Measurements from ENCODE around the gene TEX2. TPM values are rescaled to one million over a fixed set of nuclear protein-coding genes. Genes with fewer than 3 reads are reported as not detected.

TEX2 gene
- total RNA-seq, 1 experiment from 2014 or later = 20.2 TPM

DNA sequence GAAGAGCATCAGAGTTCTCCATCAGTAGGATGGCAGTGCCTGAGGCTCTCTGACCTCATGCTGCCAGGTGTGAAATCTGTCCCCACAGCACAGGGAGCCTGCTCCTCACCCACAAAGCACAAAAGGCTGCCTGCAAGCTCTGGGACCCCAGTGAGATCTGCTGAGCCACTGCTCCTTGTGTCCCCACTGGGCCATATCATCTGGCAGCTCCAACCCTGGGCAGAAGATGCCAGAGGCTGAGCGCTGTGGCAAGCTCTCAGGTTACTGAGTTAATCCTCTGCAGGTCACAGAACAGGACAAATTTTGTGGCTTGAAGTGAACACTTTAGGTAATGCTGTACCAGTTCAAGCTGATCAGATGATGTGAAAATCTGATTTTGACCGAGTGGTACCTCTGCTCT, 106.4 kb downstream of the TEX2 start:
- CTCF ChIA-PET = no interaction called here
- Histone ChIP-seq H3K36me3 (ENCODE audit: control insufficient read depth, insufficient read depth, low read length) (peaks cover 1% of the 10 kb centered on the region), H3K4me3 (ENCODE audit: low read depth, low read length) (no peak overlapping the region), H3K9me3 (no peaks in the 10 kb centered on the region), H3K27me3 (replicated peaks; ENCODE audit: control insufficient read depth, insufficient read depth, low read length) (no peaks in the 10 kb centered on the region), H3K4me1 (peaks cover 24% of the 10 kb centered on the region)
- BruUV-seq (replicated peaks) = no TSS peak
- peaks cover 12% of the 10 kb centered on the region for H3K36me3 Mint-ChIP-seq (ENCODE audit: insufficient read depth, unreplicated experiment)
- H3K27ac Mint-ChIP-seq (ENCODE audit: unreplicated experiment) = no peak overlapping the region
- TF ChIP-seq, protein P1, sequence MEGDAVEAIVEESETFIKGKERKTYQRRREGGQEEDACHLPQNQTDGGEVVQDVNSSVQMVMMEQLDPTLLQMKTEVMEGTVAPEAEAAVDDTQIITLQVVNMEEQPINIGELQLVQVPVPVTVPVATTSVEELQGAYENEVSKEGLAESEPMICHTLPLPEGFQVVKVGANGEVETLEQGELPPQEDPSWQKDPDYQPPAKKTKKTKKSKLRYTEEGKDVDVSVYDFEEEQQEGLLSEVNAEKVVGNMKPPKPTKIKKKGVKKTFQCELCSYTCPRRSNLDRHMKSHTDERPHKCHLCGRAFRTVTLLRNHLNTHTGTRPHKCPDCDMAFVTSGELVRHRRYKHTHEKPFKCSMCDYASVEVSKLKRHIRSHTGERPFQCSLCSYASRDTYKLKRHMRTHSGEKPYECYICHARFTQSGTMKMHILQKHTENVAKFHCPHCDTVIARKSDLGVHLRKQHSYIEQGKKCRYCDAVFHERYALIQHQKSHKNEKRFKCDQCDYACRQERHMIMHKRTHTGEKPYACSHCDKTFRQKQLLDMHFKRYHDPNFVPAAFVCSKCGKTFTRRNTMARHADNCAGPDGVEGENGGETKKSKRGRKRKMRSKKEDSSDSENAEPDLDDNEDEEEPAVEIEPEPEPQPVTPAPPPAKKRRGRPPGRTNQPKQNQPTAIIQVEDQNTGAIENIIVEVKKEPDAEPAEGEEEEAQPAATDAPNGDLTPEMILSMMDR (IDR thresholded peaks at IDR 0.05; ENCODE audit: insufficient read depth in 1 of 2, low read depth in 1 of 2, low read length in 1 of 2, severe bottlenecking in 1 of 2, unreplicated experiment in 1 of 2) = no peak
- DNase-seq = no peak
- no peaks in the 10 kb centered on the region for H3K9me3 Mint-ChIP-seq (ENCODE audit: unreplicated experiment)
- intact Hi-C loops (cut with micrococcal nuclease; ENCODE audit: unreplicated experiment) = no loop called here
- peaks cover 17% of the 10 kb centered on the region for H3K4me1 Mint-ChIP-seq (ENCODE audit: low read depth, unreplicated experiment)
- H3K4me3 Mint-ChIP-seq (ENCODE audit: unreplicated experiment) = no peak overlapping the region
- H3K27me3 Mint-ChIP-seq (ENCODE audit: insufficient read depth, unreplicated experiment) = no peaks in the 10 kb centered on the region
- POLR2A ChIA-PET = no interaction called here

DNA sequence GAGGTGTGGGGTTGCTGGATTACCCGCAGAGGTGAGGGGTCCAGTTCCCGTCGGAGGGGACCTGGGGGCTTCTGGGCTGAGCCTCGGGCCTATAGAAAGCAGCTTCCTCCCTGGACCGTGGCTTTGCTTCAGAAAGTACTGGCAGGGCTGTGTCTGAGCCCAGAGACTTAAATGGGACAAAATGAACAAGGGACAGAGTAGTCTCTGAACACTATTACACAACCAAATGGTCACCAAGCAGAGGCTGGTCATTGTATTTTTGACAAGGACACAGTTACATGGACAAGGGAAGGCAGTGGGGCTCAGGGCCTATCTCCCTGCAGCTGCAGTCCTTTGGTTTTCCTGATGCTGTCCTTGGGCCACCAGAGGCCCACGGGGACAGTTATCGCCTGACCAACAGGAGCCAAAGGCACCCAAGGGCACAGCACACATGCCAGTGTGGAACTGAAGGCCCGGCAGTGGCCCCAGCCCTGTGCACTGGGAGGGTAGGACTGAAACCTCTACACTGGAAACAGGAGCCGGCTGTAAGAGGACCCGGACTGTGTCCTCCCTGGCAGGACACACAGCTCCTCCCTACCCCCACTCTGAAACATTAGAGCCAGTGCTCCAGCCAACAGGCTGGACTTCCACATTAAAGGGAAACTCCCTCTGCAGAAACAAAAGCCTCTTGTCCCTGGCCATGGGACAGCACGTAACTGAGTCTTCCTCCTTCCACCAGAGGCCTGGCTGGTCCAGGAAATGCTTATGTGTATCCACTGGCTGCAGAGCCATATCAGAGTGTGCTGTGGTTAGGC, 107.1 kb downstream of the TEX2 start:
- Mint-ChIP-seq H3K27ac (ENCODE audit: unreplicated experiment) (no peak overlapping the region), H3K36me3 (ENCODE audit: insufficient read depth, unreplicated experiment) (peaks cover 12% of the 10 kb centered on the region), H3K9me3 (ENCODE audit: unreplicated experiment) (no peaks in the 10 kb centered on the region), H3K27me3 (ENCODE audit: insufficient read depth, unreplicated experiment) (no peaks in the 10 kb centered on the region), H3K4me3 (ENCODE audit: unreplicated experiment) (no peak overlapping the region), H3K4me1 (ENCODE audit: low read depth, unreplicated experiment) (peaks cover 17% of the 10 kb centered on the region)
- DNase-seq = no peak
- BruUV-seq (replicated peaks) = no TSS peak
- no peak overlapping the region for H3K4me3 ChIP-seq (ENCODE audit: low read depth, low read length)
- ChIA-PET POLR2A (no interaction called here), CTCF (no interaction called here)
- intact Hi-C loops (cut with micrococcal nuclease; ENCODE audit: unreplicated experiment) = no loop called here
- H3K36me3 ChIP-seq (ENCODE audit: control insufficient read depth, insufficient read depth, low read length) = peaks cover 1% of the 10 kb centered on the region
- TF ChIP-seq, protein P1 (IDR thresholded peaks at IDR 0.05; ENCODE audit: insufficient read depth in 1 of 2, low read depth in 1 of 2, low read length in 1 of 2, severe bottlenecking in 1 of 2, unreplicated experiment in 1 of 2) = no peak
- H3K9me3 ChIP-seq = no peaks in the 10 kb centered on the region
- H3K27me3 ChIP-seq (replicated peaks; ENCODE audit: control insufficient read depth, insufficient read depth, low read length) = no peaks in the 10 kb centered on the region
- H3K4me1 ChIP-seq = peaks cover 24% of the 10 kb centered on the region

DNA sequence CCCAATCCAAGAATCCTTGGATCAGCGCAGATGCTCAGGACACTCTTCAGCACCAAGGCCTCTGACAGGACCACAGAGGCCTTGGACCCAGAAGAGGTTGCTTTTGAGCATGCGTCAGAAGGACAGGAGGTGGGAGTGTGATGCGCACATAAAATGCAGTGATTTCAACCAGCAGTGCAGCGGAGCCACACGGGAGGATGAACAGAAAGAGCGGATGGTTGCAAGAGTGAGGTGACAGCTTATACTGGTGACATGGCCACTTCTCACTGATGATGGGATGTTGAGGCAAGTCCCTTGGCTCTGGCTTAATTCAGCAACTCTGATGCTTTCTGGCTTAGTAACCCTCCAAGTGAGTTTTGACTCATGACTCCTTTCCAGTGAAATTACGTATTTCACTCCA, 107.9 kb downstream of the TEX2 start:
- Histone ChIP-seq H3K4me1 (peaks cover 24% of the 10 kb centered on the region), H3K36me3 (ENCODE audit: control insufficient read depth, insufficient read depth, low read length) (no peaks in the 10 kb centered on the region; the same call in 1 of the 2 replicates), H3K27me3 (replicated peaks; ENCODE audit: control insufficient read depth, insufficient read depth, low read length) (no peaks in the 10 kb centered on the region), H3K9me3 (no peaks in the 10 kb centered on the region), H3K4me3 (ENCODE audit: low read depth, low read length) (no peak overlapping the region)
- Mint-ChIP-seq H3K36me3 (ENCODE audit: insufficient read depth, unreplicated experiment) (peaks cover 19% of the 10 kb centered on the region), H3K27me3 (ENCODE audit: insufficient read depth, unreplicated experiment) (no peaks in the 10 kb centered on the region), H3K9me3 (ENCODE audit: unreplicated experiment) (no peaks in the 10 kb centered on the region), H3K27ac (ENCODE audit: unreplicated experiment) (no peak overlapping the region), H3K4me1 (ENCODE audit: low read depth, unreplicated experiment) (peaks cover 17% of the 10 kb centered on the region), H3K4me3 (ENCODE audit: unreplicated experiment) (no peak overlapping the region)
- intact Hi-C loops (cut with micrococcal nuclease; ENCODE audit: unreplicated experiment) = no loop called here
- CTCF ChIA-PET = interaction anchor here (0.6 to 1.0 kb wide), 2 partner anchors 129 to 263 kb away, joined by 3 read pairs; no protein-coding TSS in a partner anchor
- POLR2A ChIA-PET = interaction anchor here (1.1 kb wide), 1 partner anchor 10 kb away, joined by 6 read pairs; no protein-coding TSS in a partner anchor
- BruUV-seq (replicated peaks) = no TSS peak
- no peak for DNase-seq
- TF ChIP-seq, protein P1 (IDR thresholded peaks at IDR 0.05; ENCODE audit: insufficient read depth in 1 of 2, low read depth in 1 of 2, low read length in 1 of 2, severe bottlenecking in 1 of 2, unreplicated experiment in 1 of 2) = no peak
